Body of pancreas (tissue), 4 donors: Measurements from ENCODE around the gene AFDN. TPM values are rescaled to one million over a fixed set of nuclear protein-coding genes. Genes with fewer than 3 reads are reported as not detected.

Experiments
- ATAC-seq: fragments of 150-250 bp; one replicate; pipeline ENCODE4 v1.9.1; 2016
- DNase-seq, 4 donors: peaks; one replicate each; pipeline ENCODE4 v3.0.0-alpha.2; 2019
- H3K27ac ChIP-seq, 4 donors: fragments of 200-600 bp; sonication (generic); 1 replicate in 3 of 4; 2 replicates in 1 of 4; pipeline versions ENCODE4 v1.5.1 to v1.6.1; 2016 to 2019; ENCODE audit warnings: mild to moderate bottlenecking in 1 of 4, mixed read lengths in 1 of 4, moderate library complexity in 1 of 4
- H3K27me3 ChIP-seq, 2 donors: fragments of 200-600 bp; sonication (generic); one replicate each; pipeline ENCODE4 v1.6.0; 2016; ENCODE audit warnings: mild to moderate bottlenecking in 1 of 2
- H3K36me3 ChIP-seq, 2 donors: fragments of 200-600 bp; sonication (generic); replicated peaks in 1 of 2; 2 replicates each; pipeline ENCODE4 v1.5.1; 2016; ENCODE audit warnings: low read depth in 2 of 2; ENCODE audit not compliant: insufficient read depth in 1 of 2
- H3K4me1 ChIP-seq: fragments of 200-600 bp; sonication (generic); one replicate; pipeline ENCODE4 v1.6.0; 2016
- H3K4me3 ChIP-seq, 2 donors: fragments of 200-600 bp; sonication (generic); 1 replicate in 1 of 2; 2 replicates in 1 of 2; pipeline ENCODE4 v1.5.1; 2016 to 2019
- H3K9me3 ChIP-seq, 3 donors: fragments of 200-600 bp; sonication (generic); 1 replicate in 2 of 3; 2 replicates in 1 of 3; pipeline ENCODE4 v1.5.1; 2016
- POLR2A ChIP-seq, 3 donors: fragments of 450-650 bp; IDR thresholded peaks; one replicate each; pipeline ENCODE4 v1.6.1; 2016; ENCODE audit warnings: antibody characterized with exemption in 3 of 3, mild to moderate bottlenecking in 2 of 3
- WGBS, 2 donors: methylation state at CpG; one replicate each; pipeline ENCODE4 v1.1.5; 2017; 5-methylcytosine and 5-hydroxymethylcytosine counted together
- intact Hi-C: fragments of 100-400 bp; cut with DNase I; formaldehyde crosslinking; loops from one replicate; pipeline ENCODE4 v1.15.1; 2023
- total RNA-seq, 2 donors: library from RNA; depleted of rRNA; stranded (reverse); fragments of >200 nt; gene quantifications; one replicate each; pipeline ENCODE4 v1.1.0, GENCODE V29; 2016
- TF ChIP-seq, protein P1 (sequence below), 7 experiments: fragments of 450-650 bp in 4 of 7; fragments of 200-600 bp in 3 of 7; sonication (generic) in 3 of 7; IDR thresholded peaks; one replicate each; pipeline ENCODE4 v1.5.1; 2016 to 2019; ENCODE audit warnings: antibody characterized with exemption in 7 of 7

The AFDN gene
- total RNA-seq, 2 donors from 2014 or later, result 160 to 195 TPM

DNA sequence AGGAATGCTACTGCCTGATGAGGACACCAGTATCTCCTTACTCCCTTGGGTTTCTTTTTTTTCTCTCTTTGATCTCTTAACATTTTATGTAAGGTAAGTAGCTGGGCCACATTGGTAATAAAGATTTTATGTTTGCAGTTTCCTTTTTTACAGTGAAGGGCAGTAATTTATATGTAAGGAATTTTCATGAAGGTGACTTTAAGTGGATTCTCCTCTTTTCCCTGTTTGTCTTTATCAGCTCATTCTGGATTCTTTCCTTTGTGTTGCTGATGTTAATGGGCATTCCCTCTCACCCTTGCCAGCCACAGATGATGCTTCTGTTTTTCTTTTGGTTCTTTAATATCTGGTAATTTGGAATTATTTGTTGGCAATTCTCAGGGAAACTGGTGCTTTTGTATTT lies 34.7 kb downstream of the AFDN start:
- H3K36me3 ChIP-seq, result no peaks in the 10 kb centered on the region
- ATAC-seq (no peak), DNase-seq (no peak)
- intact Hi-C loops, result no loop called here
- no peaks in the 10 kb centered on the region for H3K9me3 ChIP-seq
- H3K27ac ChIP-seq, result no peak overlapping the region
- H3K4me3 ChIP-seq, result no peak overlapping the region
- peaks cover 50% of the 10 kb centered on the region for H3K4me1 ChIP-seq
- TF ChIP-seq, protein P1, sequence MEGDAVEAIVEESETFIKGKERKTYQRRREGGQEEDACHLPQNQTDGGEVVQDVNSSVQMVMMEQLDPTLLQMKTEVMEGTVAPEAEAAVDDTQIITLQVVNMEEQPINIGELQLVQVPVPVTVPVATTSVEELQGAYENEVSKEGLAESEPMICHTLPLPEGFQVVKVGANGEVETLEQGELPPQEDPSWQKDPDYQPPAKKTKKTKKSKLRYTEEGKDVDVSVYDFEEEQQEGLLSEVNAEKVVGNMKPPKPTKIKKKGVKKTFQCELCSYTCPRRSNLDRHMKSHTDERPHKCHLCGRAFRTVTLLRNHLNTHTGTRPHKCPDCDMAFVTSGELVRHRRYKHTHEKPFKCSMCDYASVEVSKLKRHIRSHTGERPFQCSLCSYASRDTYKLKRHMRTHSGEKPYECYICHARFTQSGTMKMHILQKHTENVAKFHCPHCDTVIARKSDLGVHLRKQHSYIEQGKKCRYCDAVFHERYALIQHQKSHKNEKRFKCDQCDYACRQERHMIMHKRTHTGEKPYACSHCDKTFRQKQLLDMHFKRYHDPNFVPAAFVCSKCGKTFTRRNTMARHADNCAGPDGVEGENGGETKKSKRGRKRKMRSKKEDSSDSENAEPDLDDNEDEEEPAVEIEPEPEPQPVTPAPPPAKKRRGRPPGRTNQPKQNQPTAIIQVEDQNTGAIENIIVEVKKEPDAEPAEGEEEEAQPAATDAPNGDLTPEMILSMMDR (IDR thresholded peaks at IDR 0.05), result no peak
- no peak for TF ChIP-seq POLR2A (IDR thresholded peaks at IDR 0.05)
- H3K27me3 ChIP-seq, result no peaks in the 10 kb centered on the region

DNA sequence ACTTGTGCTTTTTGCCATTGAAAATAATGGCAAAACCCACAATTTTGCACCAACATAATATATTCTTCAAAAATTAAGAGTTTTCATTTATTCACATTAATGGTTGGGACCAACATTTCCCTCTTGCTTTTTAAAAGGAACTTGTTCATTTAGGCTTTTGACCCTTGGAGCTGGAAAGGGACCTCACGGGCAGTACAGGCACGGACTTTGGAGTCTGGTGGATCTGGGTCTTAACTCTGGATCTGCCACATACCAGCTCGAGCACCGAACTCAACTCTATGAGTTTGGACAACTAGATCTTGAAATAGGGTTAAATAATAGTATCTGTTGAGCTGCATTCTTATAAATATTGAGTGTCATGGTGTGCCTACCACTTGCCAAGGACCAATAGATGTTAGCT lies 37.2 kb downstream of the AFDN start:
- TF ChIP-seq, protein P1 (IDR thresholded peaks at IDR 0.05), result no peak
- no peak for DNase-seq
- Histone ChIP-seq H3K27ac (no peak overlapping the region), H3K9me3 (no peaks in the 10 kb centered on the region), H3K4me3 (no peak overlapping the region), H3K27me3 (no peaks in the 10 kb centered on the region), H3K4me1 (peaks cover 31% of the 10 kb centered on the region), H3K36me3 (peaks cover 0 to 3% of the 10 kb centered on the region in 2 donors)
- ATAC-seq, result no peak
- 82 to 92% methylated on average over 4 of the region's 4 CpGs for WGBS, 2 donors
- intact Hi-C loops, result no loop called here

DNA sequence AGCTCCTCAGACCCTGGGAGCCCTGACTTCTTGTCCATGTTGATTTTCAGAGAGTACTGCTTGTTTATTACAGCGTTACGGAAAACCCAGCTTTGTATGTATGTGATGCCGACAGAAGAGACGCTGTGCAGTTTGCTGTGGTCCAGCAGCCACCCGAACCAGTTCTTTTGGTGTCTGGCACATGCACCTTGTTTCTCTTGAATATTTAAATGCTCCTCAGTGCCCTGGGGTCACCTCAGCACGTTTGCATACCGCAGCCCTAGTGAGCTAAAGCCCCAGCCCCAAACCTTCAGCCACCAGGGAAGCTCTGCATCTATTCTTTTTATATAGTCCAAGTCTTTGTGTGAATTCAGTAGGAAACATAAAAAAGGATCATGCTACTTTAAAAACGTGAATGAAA lies 39.9 kb downstream of the AFDN start:
- Histone ChIP-seq H3K4me1 (peaks cover 5% of the 10 kb centered on the region), H3K27ac (no peak overlapping the region), H3K9me3 (no peaks in the 10 kb centered on the region), H3K27me3 (no peaks in the 10 kb centered on the region), H3K4me3 (no peak overlapping the region), H3K36me3 (peaks cover 5 to 10% of the 10 kb centered on the region in 2 donors)
- DNase-seq (no peak), ATAC-seq (no peak)
- intact Hi-C loops, result no loop called here
- WGBS, 2 donors, result 75 to 79% methylated on average over 8 of the region's 8 CpGs
- TF ChIP-seq, protein P1 (IDR thresholded peaks at IDR 0.05), result no peak
- TF ChIP-seq POLR2A (IDR thresholded peaks at IDR 0.05), result no peak

DNA sequence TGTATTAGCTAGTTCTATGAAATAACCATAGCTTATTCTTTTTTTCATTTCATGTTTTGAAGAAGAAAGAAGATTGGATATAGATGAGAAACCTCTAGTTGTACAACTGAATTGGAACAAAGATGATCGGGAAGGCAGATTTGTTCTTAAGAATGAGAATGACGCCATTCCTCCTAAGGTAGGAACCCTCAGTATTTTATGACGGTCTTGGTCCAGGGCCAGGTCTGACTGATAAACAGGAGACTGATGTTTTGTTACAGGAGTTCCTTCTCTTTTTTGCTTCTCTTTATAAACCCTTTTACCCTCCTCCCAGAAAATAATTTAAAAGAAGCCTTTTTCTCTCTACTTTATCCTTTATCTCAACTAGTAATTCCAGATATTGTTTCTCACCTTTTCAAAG lies 43.6 kb downstream of the AFDN start:
- peaks cover 10 to 11% of the 10 kb centered on the region in 2 donors for H3K36me3 ChIP-seq
- no peaks in the 10 kb centered on the region for H3K9me3 ChIP-seq
- H3K27me3 ChIP-seq, result no peaks in the 10 kb centered on the region
- WGBS, 2 donors, result 79 to 81% methylated on average over 3 of the region's 3 CpGs
- no peak for TF ChIP-seq POLR2A (IDR thresholded peaks at IDR 0.05)
- TF ChIP-seq, protein P1 (IDR thresholded peaks at IDR 0.05), result no peak
- DNase-seq (peak in 1 of 4 donors; percentile 23), ATAC-seq (no peak)
- H3K4me1 ChIP-seq, result no peaks in the 10 kb centered on the region
- H3K4me3 ChIP-seq, result no peak overlapping the region
- intact Hi-C loops, result no loop called here
- no peak overlapping the region for H3K27ac ChIP-seq

DNA sequence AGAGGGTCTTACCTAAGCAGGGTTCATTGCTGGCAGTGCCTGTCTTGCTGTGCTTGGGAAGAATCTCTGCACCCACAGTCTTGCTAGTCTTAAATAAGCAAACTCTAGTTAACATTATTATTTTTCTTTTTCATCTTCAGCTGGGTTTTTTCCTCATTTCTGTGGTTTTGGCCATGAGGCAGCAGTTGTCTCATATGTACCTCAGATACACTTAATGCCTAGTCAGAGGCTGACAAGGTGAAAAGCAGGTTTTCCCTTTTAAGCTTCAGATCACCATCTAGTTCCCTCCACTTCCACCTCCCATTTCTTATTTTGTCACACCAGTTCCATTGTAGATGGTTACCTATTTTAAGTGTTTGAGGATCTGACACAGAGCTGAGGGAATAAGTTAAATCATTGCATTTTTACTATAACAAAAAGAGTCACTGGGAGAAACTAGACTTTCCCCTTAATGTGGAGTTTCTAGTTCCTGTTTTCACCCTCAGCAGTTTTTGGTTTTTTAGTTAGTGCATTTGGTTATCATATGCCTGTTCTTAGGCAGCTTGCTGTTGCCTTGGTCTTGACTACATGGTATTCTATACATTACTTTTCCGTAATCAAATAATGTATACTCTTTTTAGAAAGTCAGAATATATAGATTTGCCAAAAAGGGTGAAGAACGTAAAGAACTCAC lies 46.0 kb downstream of the AFDN start:
- H3K4me1 ChIP-seq, result no peaks in the 10 kb centered on the region
- peaks cover 10 to 15% of the 10 kb centered on the region in 2 donors for H3K36me3 ChIP-seq
- H3K9me3 ChIP-seq, result no peaks in the 10 kb centered on the region
- no peak for DNase-seq
- ATAC-seq, result no peak
- TF ChIP-seq, protein P1 (IDR thresholded peaks at IDR 0.05), result no peak
- TF ChIP-seq POLR2A (IDR thresholded peaks at IDR 0.05), result no peak
- no peak overlapping the region for H3K27ac ChIP-seq
- no peak overlapping the region for H3K4me3 ChIP-seq
- no peaks in the 10 kb centered on the region for H3K27me3 ChIP-seq
- WGBS, 2 donors, result 91 to 93% methylated on average over 2 of the region's 2 CpGs
- intact Hi-C loops, result no loop called here
